NCI-H82 (cell line): ENCODE measurements around the gene ATP6V0B.

Experiments used
- DNase-seq: peaks from one replicate; lab custom pipeline; 2025; lab: John Stamatoyannopoulos, UW

Gene ATP6V0B

DNA sequence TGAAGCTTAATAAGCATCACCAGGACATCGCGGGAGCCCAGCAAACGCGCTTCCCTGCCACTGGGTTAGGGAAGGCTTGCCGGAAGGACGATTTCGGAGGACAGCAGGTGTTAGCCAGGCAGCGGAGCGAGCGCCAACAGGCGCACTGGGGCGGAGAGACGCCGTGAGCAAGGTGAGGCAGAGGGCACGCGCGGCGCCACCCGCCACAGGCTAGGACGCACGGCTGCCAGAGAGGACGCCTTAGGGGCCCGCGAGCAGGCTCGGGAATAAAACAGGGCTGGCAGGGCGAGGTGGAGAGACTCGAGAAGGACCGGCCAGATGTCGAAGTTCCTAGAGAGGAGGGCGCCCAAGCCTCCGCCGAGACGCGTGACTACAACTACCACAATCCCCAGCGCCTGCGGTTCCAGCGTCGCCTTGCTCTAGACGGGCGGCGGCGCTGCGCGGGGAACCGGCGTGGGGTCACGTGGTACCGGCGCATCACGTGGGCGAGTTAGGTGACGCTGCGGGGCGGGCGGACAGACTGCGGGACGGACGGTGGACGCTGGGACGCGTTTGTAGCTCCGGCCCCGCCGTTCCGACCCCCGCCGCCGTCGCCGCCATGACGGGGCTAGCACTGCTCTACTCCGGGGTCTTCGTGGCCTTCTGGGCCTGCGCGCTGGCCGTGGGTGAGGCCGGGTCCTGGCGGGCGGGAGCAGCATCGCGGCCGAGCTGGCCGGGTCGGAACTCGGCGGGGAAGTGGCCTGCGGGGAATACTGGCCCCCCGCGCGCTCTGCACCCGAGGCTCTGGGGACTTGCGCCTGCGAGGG lies at the start of gene ATP6V0B:
TSS of gene ATP6V0B (plus strand) at position 518 of the 806 bp plus-strand sequence. CDS start at position 599, 81 bp downstream.
- peak; percentile 99 for DNase-seq

DNA sequence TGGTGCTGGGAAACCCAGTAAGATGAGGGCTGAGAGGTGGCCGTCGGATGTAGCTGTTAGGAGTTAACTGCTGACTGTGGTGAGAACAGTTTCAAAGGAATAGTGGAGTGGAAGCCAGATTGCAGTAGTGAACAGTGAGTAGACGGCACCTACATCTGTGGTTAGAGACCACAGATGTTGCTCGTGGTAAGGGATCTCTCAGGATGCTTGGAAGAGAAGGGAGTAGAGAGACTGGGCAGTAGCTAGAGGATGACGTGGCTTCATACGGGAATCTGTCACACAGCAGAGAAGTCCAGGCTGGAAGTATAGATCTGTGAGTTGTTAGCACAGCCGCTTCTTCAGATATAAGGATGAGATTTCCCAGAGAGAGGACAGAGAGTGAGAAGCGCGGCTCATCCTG lies 48.9 kb upstream of the ATP6V0B start:
- DNase-seq = no peak

DNA sequence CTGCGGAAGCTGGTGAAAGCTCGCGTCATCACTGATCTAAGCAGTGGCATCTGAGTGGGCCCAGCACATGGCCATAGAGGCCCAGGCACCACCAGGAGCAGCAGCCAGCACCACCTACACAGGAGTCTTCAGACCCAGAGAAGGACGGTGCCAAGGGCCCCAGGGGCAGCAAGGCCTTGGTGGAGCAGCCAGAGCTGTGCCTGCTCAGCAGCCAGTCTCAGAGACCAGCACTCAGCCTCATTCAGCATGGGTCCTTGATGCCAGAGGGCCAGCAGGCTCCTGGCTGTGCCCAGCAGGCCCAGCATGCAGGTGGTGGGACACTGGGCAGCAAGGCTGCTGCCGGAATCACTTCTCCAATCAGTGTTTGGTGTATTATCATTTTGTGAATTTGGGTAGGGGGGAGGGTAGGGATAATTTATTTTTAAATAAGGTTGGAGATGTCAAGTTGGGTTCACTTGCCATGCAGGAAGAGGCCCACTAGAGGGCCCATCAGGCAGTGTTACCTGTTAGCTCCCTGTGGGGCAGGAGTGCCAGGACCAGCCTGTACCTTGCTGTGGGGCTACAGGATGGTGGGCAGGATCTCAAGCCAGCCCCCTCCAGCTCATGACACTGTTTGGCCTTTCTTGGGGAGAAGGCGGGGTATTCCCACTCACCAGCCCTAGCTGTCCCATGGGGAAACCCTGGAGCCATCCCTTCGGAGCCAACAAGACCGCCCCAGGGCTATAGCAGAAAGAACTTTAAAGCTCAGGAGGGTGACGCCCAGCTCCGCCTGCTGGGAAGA lies 44.4 kb upstream of the ATP6V0B start:
- peak; percentile 59 for DNase-seq

DNA sequence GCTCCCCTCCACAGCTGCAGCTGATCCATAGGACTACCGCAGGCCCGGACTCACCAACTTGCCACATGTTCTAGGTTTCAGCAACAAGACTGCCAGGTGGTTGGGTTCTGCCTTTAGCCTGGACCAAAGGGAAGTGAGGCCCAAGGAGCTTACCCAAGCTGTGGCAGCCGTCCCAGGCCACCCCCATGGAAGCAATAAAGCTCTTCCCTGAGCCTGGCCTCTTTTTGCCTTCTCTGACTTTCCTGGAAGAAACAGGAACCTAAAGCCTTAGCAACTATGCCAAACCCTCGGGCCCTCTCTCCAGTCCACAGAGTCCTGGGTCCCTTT lies 43.8 kb upstream of the ATP6V0B start:
- no peak for DNase-seq

DNA sequence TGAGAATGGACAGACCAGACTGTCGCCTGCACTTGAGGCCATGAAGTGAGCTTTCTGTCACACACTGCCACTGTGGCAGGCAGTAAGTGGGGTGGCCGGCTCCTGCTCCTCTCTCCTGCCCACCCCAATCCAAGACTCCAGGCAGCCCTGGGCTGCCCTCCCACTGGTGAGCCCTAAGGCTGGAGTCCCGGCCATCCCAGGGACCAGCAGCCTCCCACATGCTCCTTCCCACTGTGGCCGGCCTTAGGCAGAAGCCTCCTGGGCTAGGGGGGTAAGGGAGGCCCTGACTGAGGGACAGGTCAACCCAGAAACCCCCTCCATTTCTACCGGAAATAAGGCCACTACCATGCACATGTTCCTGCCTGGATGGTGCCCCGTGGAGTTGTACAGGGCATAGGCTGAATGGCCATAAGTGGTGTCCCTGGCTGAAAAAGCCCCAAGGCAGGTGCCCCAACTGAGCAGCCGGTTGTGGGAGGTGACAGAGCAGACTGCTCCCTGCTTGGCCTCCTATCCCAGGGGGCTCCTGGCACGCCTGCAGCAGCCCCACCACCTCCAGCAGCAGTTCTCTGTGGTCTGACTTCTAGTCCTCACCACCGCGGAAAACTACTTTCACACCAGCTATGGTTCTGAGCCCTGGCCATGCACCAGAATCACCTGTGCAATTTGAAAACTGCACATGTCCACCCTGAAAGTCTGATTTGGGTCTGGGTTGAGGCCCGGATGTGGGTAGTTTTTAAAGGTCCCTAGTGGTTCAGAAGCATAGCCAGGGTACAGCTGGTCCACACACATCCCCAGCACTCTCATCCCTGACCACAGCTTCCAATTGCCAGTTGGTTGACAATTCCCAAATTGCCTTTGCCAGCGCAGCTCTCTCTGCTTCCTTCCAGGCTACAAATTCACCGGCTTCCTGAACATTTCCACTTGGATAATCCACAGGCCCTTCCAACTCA lies 42.8 kb upstream of the ATP6V0B start:
- DNase-seq = no peak

GRCh38 chr1:43932786-43933385 lies 41.9 kb upstream of the ATP6V0B start:
- DNase-seq = no peak

- no peak for DNase-seq
These were observed 41.2 kb upstream of the ATP6V0B start, which contains the start of gene ARTN for GRCh38 chr1:43933386-43934100. Gene ARTN (plus strand): TSS chr1:43933801. CDS start chr1:43935657, 1,856 bp downstream.

- DNase-seq = peak; percentile 91
These were observed 40.4 kb upstream of the ATP6V0B start for GRCh38 chr1:43934101-43934985.

DNA sequence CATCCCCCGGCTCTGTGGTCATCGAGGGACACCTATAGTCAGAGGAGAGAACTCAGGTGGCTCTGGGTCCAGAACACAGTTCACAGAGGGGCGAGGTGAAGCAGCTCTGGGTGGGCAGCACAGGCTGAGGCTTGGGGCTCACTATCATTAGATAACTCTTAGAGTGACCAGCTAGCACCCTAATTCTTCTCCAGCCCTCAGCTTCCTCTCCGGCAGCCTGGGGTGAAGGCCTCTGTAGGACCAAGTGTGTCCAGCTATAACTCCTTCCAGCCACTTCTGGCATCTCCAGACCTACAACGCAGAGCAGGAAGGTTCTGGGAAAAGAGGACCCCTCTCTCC lies 39.8 kb upstream of the ATP6V0B start:
- no peak for DNase-seq

DNA sequence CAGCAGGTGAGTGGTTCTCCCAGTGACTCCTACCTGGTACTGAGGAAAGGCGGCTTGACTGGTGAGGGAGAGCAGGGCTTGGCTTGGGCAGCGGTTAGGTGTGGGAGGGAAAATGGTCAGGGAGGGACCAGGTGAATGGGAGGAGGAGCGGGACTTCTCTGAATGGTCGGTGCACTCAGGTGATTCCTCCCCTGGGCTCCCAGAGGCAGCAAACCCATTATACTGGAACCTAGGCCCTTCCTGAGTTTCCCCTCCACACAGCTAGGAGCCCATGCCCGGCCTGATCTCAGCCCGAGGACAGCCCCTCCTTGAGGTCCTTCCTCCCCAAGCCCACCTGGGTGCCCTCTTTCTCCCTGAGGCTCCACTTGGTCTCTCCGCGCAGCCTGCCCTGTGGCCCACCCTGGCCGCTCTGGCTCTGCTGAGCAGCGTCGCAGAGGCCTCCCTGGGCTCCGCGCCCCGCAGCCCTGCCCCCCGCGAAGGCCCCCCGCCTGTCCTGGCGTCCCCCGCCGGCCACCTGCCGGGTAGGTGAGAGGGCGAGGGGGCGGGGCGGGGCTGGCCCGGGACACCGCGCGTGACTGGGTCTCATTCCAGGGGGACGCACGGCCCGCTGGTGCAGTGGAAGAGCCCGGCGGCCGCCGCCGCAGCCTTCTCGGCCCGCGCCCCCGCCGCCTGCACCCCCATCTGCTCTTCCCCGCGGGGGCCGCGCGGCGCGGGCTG lies 38.9 kb upstream of the ATP6V0B start:
- no peak for DNase-seq

- peak; percentile 36 for DNase-seq
These were observed 38.2 kb upstream of the ATP6V0B start for GRCh38 chr1:43936431-43937151.

DNA sequence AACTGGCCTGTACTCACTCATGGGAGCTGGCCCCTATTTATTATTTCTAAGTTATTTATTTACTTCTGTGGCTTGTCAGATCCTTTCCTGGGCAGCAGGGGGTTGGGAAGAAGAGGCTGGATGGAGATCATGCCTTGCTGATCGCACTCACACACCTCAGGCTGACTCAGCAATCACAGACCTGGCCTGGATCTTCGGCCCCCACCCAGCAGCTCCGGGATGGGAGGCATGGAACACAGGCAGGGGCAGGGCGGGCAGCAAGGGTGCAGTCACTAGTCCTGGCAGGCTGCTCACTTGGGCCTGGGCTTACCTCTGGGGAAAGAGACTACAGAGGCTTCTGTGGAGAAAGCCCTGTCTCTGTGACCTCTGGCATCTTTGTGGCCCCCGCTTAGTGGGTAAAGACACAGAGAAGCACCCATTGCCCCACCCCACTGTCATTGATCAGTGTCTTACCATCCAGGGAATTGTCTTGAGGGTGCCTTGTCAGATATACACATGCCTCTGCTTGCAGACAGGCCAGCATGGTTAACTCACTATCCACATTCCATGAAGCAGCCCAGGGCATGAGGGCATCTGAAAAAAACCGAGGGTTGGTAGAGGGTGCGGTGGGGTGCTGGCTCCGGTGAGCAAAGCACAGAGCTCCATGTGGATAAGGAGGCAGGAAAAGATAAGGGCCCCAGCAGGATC lies 37.4 kb upstream of the ATP6V0B start:
- no peak for DNase-seq

DNA sequence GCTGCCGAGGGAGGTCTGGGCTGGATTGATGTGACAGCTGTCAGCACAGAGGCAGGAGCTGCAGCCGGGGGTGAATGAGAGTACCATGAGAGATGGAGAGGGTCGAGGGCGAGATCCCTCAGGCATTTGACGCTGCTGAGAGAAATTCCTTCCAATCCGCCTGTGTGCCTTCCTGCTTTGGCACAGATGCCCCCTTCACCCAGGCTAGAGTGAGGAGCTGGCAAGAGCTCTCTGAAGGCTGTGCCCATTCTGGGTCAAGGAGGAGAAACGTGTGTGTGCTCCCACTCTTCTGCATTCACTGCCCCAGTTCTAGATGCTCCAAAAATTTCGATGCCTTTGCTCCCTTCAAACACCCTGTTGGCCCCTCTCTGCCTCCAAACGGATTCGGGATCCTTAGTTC lies 36.4 kb upstream of the ATP6V0B start:
- no peak for DNase-seq

DNA sequence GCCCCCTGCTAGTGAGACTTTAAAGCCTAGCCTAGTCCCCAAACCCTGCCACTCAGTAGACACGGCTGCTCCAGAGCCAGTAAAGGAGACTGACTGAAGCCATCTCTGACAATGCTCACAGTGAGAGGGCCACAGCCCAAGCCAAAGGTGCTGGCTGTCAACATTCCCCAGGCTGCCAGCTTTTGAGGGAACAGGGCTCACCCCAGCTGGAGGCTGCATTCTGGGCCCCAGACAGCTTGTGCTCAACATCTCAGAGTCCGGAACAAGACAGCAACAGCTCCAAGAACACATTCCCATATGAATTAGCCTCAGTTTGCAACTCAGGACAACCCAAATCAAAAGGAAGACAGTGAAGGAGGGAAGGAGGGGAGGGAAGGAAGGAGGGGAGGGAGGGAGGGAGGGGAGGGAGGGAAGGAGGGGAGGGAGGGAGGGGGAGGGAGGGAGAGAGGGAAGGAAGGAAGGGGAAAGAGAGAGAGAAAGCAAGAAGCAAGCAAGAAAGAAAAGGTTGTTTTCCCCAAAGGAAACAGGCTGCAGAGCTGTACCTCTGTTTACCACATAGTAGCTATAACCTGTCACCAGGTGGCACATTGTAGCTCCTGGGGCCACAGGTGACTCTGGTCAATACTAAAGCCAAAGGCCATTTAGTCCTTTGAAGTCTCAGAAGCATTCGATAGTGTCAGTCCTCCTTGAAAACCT lies 35.7 kb upstream of the ATP6V0B start:
- DNase-seq = no peak

- no peak for DNase-seq
These were observed 32.3 kb upstream of the ATP6V0B start for GRCh38 chr1:43942411-43942810.

GRCh38 chr1:43944860-43945259 lies 29.9 kb upstream of the ATP6V0B start:
- no peak for DNase-seq

GRCh38 chr1:43945674-43946235 lies 29.0 kb upstream of the ATP6V0B start:
- no peak for DNase-seq
